Endothelial cell of umbilical vein (primary cell): Measurements from ENCODE around the gene CCIN. TPM values are rescaled to one million over a fixed set of nuclear protein-coding genes. Genes with fewer than 3 reads are reported as not detected.

Experiments
- BruUV-seq: library from RNA; stranded (reverse); fragments of 400-500 nt; replicated peaks from 2 replicates; lab custom pipeline; 2021; lab: Mats Ljungman, UMichigan
- CTCF ChIA-PET: fragments of 300-600, 350-600 bp; sonication (Branson Sonifier 250); formaldehyde crosslinking; loops from one replicate; lab custom pipeline; 2021; ENCODE audit warnings: antibody characterized with exemption, inconsistent platforms; lab: Charles Lee
- POLR2A ChIA-PET: fragments of 300-600, 350-600 bp; sonication (Branson Sonifier 250); formaldehyde crosslinking; loops from one replicate; lab custom pipeline; 2021; ENCODE audit warnings: antibody characterized with exemption, inconsistent platforms; lab: Charles Lee
- DNase-seq: peaks from one replicate; pipeline ENCODE4 v3.0.0-alpha.2; 2011; ENCODE audit warnings: low read depth, low spot score
- FAIRE-seq: peaks from 2 replicates; lab custom pipeline; 2011; peaks lifted over from hg19 to GRCh38; lab: Jason Lieb, UNC
- H2AFZ ChIP-seq: 2 replicates; pipeline ENCODE4 v1.6.0; 2012; ENCODE audit warnings: low read depth, low read length, control low read depth, inconsistent platforms
- H3K27ac ChIP-seq: 2 replicates; pipeline ENCODE4 v1.5.1; 2011; ENCODE audit warnings: low read depth, mild to moderate bottlenecking, control low read depth, low read length, moderate library complexity; ENCODE audit not compliant: insufficient read depth
- H3K27me3 ChIP-seq, 2 experiments: 2 replicates each; pipeline versions ENCODE4 v1.6.0 to v1.6.1; 2011; ENCODE audit warnings: low read length in 2 of 2, mixed read lengths in 1 of 2; ENCODE audit not compliant: control insufficient read depth in 2 of 2, insufficient read depth in 2 of 2
- H3K36me3 ChIP-seq, 2 experiments: 2 replicates in 1 of 2; 3 replicates in 1 of 2; pipeline ENCODE4 v1.5.1; 2011; ENCODE audit warnings: low read length in 2 of 2, mild to moderate bottlenecking in 1 of 2, moderate library complexity in 1 of 2; ENCODE audit not compliant: control insufficient read depth in 2 of 2, insufficient read depth in 2 of 2; ENCODE audit errors: extremely low read depth in 1 of 2
- H3K4me1 ChIP-seq: 3 replicates; pipeline ENCODE4 v1.5.1; 2011; ENCODE audit warnings: mild to moderate bottlenecking, low read length; ENCODE audit not compliant: control insufficient read depth, insufficient read depth; ENCODE audit errors: extremely low read depth
- H3K4me2 ChIP-seq: 2 replicates; pipeline ENCODE4 v1.6.1; 2011; ENCODE audit warnings: low read length, control low read depth, mixed read lengths; ENCODE audit not compliant: insufficient read depth
- H3K4me3 ChIP-seq, 3 experiments: fragments of 200-600 bp in 1 of 3; sonication (generic), shearing (Covaris generic) in 1 of 3; replicated peaks in 1 of 3; 2 replicates each; pipeline ENCODE4 v1.5.1; 2011 to 2016; ENCODE audit warnings: control low read depth in 3 of 3, low read length in 3 of 3, mild to moderate bottlenecking in 2 of 3, inconsistent platforms in 1 of 3, low read depth in 1 of 3, moderate library complexity in 1 of 3; ENCODE audit not compliant: insufficient read depth in 1 of 3
- H3K79me2 ChIP-seq: 2 replicates; pipeline ENCODE4 v1.6.0; 2012; ENCODE audit warnings: low read length, inconsistent platforms; ENCODE audit not compliant: control insufficient read depth, insufficient read depth
- H3K9ac ChIP-seq: replicated peaks from 2 replicates; pipeline ENCODE3; 2011; ENCODE audit warnings: low read length, control low read depth; ENCODE audit not compliant: insufficient read depth; ENCODE audit errors: extremely low read depth
- H3K9me1 ChIP-seq: replicated peaks from 3 replicates; pipeline ENCODE4 v1.6.0; 2011; ENCODE audit warnings: mild to moderate bottlenecking, low read length; ENCODE audit not compliant: control insufficient read depth, insufficient read depth; ENCODE audit errors: extremely low read depth
- H3K9me3 ChIP-seq: replicated peaks from 2 replicates; pipeline ENCODE4 v1.5.1; 2012; ENCODE audit warnings: low read length, inconsistent platforms; ENCODE audit not compliant: control insufficient read depth, insufficient read depth
- H4K20me1 ChIP-seq: replicated peaks from 2 replicates; pipeline ENCODE3; 2011; ENCODE audit warnings: mild to moderate bottlenecking, low read length; ENCODE audit not compliant: control insufficient read depth, insufficient read depth; ENCODE audit errors: extremely low read depth
- EZH2 ChIP-seq: IDR thresholded peaks from 2 replicates; pipeline ENCODE4 v1.6.1; 2012; ENCODE audit warnings: borderline replicate concordance, low read depth, mild to moderate bottlenecking, moderate library complexity, low read length, inconsistent platforms; ENCODE audit not compliant: severe bottlenecking
- JUN ChIP-seq: IDR thresholded peaks from 2 replicates; pipeline ENCODE4 v1.6.1; 2011; ENCODE audit warnings: borderline replicate concordance, low read depth; ENCODE audit not compliant: insufficient read length, insufficient read depth
- MAX ChIP-seq: IDR thresholded peaks from 2 replicates; pipeline ENCODE4 v1.6.1; 2011; ENCODE audit not compliant: insufficient read depth, insufficient read length
- MYC ChIP-seq: IDR thresholded peaks from one replicate; pipeline ENCODE4 v1.6.1; 2011; ENCODE audit warnings: mild to moderate bottlenecking, low read depth, low read length
- POLR2AphosphoS5 ChIP-seq: IDR thresholded peaks from 2 replicates; pipeline ENCODE4 v1.6.1; 2012; ENCODE audit warnings: low read depth, mild to moderate bottlenecking, control low read depth, low read length, moderate library complexity; ENCODE audit not compliant: insufficient read depth
- dilution Hi-C: fragments of 300-500 bp; cut with MboI; formaldehyde crosslinking; loops from one replicate; pipeline ENCODE4 v1.15.0; 2019; ENCODE audit warnings: low sequenced_read_pairs; ENCODE audit not compliant: extremely low pct_ligation_motif_present
- intact Hi-C: fragments of 100-400 bp; cut with micrococcal nuclease; formaldehyde crosslinking; loops from one replicate; pipeline ENCODE4 v1.10.0; 2022
- polyA plus RNA-seq, 4 experiments: library from polyadenylated mRNA; depleted of rRNA in 3 of 4; stranded (reverse) in 3 of 4; unstranded in 1 of 4; fragments of >200 nt; gene quantifications; 2 replicates each; pipeline versions ENCODE4 v1.2.1 to v1.2.3, GENCODE V29; 2011 to 2012; ENCODE audit warnings: missing spikeins in 1 of 4
- total RNA-seq: library from RNA; stranded (reverse); gene quantifications from 2 replicates; pipeline ENCODE4 v1.2.3, GENCODE V29; 2021

Gene CCIN
- total and polyA plus RNA-seq, 2 donors (not counting 3 experiments of a cell fraction or from before 2014, with no cell fraction given): 0.22 to 1.2 TPM

GRCh38 chr9:36163786-36164170, 5.4 kb upstream of the CCIN start:
- H3K27ac ChIP-seq: peak overlapping the region; percentile 66
- no peaks in the 10 kb centered on the region for H3K27me3 ChIP-seq
- intact Hi-C loops (loop anchor here (1.0 to 2.0 kb wide), 2 partner anchors 9 to 15 kb away; no protein-coding TSS in a partner anchor), dilution Hi-C loops (no loop called here)
- TF ChIP-seq POLR2AphosphoS5 (no peak), JUN (no peak), MAX (no peak)
- H3K4me2 ChIP-seq: no peak overlapping the region
- H3K9me1 ChIP-seq: no peaks in the 10 kb centered on the region
- ChIA-PET POLR2A (interaction anchor here (1.6 to 1.7 kb wide), 2 partner anchors 27 to 61 kb away, joined by 4 read pairs; partner anchors contain the start of gene CLTA), CTCF (interaction anchor here (0.7 to 8.4 kb wide), 14 partner anchors 9 to 218 kb away, joined by 3 to 189 read pairs (median 6); partner anchors contain the start of genes CLTA and GLIPR2)
- BruUV-seq: no TSS peak
- H3K9me3 ChIP-seq: no peaks in the 10 kb centered on the region
- peak overlapping the region; percentile 67 for H2AFZ ChIP-seq
- H4K20me1 ChIP-seq: no peaks in the 10 kb centered on the region
- H3K4me1 ChIP-seq: peaks cover 18% of the 10 kb centered on the region
- H3K36me3 ChIP-seq: no peaks in the 10 kb centered on the region
- DNase-seq (no peak), FAIRE-seq (no peak)
- no peaks in the 10 kb centered on the region for H3K79me2 ChIP-seq
- no peak overlapping the region for H3K9ac ChIP-seq
- no peak overlapping the region for H3K4me3 ChIP-seq

DNA sequence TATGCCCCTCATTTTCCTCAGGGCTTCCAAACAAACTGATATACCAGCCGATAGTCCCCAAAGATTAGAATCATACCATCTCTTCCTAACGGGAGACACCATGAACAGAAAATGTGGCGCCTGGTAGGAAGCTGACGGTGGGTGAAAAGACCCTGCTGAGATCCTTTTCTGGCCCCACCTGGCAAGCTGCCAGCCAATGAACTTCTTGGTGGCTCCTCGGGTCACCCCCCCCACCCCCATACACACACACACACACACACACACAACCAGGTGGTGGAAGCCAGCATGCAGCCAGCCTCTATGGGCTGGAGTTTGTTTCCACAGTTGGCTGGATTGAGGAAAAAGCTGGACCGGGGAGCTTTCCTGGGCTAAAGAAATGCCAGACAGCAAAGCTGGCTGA, 4.8 kb upstream of the CCIN start:
- no peaks in the 10 kb centered on the region for H4K20me1 ChIP-seq
- no TSS peak for BruUV-seq
- TF ChIP-seq MAX (no peak), EZH2 (no peak), MYC (no peak)
- H3K27ac ChIP-seq: no peak overlapping the region
- dilution Hi-C loops: no loop called here
- H3K4me1 ChIP-seq: peaks cover 18% of the 10 kb centered on the region
- no peak for FAIRE-seq
- ChIA-PET CTCF (interaction anchor here (0.7 to 8.4 kb wide), 14 partner anchors 8 to 261 kb away, joined by 3 to 189 read pairs (median 6); partner anchors contain the start of genes CLTA and GLIPR2), POLR2A (interaction anchor here (1.6 to 1.7 kb wide), 2 partner anchors 26 to 62 kb away, joined by 4 read pairs; partner anchors contain the start of gene CLTA)
- intact Hi-C loops: no loop called here
- no peaks in the 10 kb centered on the region for H3K27me3 ChIP-seq
- H3K9me3 ChIP-seq: no peaks in the 10 kb centered on the region
- no peak for DNase-seq
- no peaks in the 10 kb centered on the region for H3K9me1 ChIP-seq
- H3K4me2 ChIP-seq: no peak overlapping the region
- no peak overlapping the region for H2AFZ ChIP-seq
- no peaks in the 10 kb centered on the region for H3K79me2 ChIP-seq
- H3K4me3 ChIP-seq: no peak overlapping the region
- H3K36me3 ChIP-seq: no peaks in the 10 kb centered on the region
- H3K9ac ChIP-seq: no peak overlapping the region
